ENCODE measurements around the gene APEX1.
"Not testable (repeated sequence)": the region's sequence is repeated elsewhere in the genome, so short reads cannot be mapped to it uniquely, and the experiment has no call there.

APEX1 gene

DNA sequence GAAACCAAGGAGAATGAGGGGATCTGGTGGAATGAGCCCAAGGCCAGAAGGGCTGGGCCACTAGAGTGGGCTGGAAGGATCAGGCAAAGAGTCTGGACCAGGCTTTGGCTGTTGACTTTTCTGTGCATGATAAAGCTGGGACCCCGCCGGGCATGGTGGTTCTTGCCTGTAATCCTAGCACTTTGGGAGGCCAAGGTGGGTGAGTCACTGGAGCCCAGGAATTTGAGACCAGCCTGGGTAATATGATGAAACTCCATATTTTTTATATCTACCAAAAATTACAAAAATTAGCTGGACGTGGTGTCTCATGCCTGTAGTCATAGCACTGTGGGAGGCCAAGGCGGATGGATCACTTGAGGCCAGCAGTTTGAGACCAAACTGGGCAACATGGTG, 18.7 kb upstream of the APEX1 start:
- no peak for DNase-seq

DNA sequence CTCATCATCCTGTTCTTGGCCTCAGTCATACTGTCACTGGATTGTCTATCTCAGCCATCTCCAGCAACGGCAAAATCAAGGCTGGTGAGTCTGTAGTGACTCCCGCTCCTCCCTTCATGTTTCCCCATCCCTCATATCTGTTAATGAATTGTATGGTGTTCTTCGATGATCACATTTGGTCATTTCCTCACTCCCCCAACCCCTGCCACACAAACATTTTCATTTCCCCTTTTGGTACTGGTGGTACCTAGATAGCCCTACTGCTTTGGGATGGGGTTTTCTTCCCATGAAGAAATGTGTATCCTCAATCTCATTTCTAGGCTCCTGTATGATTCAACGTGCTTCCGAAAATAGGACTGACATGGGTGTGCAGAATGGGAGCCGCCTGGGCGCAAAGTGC, 16.4 kb upstream of the APEX1 start:
- no peak for DNase-seq

DNA sequence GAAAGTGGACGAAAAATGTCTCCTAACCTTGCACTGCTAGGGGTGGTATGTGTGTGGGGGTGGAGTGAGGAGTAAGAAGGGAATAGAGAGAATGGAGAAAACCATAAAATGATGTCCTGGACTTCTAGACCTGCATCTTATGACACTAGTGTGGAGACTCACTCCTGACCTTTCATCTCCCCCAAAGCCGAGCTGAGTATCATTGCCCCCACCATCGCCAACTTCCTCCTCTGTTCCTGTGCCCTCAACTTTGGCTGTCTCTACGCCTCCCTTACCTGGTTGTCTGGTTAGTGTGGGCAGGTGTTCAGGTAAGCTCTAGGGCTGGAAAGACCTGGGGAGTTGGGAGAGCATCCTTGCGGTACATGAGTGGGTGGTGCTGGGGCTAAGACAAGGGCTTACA, 14.6 kb upstream of the APEX1 start:
- no peak for DNase-seq

DNA sequence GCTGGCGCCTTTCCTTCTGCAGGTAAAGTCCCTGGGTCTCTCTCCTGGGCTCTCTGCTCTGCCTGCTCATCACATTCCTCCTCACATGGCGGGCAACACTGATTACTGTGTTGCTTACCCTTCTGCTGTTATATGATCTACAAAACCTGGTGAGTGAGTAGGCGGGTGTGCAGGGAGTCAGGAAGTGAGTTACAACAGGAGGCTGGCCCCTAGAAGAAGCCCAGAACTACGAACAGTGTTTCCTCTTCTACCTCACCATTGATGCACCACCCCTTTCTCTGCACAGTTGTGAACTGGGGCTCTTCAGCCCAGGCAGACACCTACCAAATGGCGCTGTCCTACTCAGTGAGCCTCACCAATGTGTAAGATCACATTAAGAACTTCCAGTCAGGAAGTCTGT, 14.1 kb upstream of the APEX1 start:
- no peak for DNase-seq

DNA sequence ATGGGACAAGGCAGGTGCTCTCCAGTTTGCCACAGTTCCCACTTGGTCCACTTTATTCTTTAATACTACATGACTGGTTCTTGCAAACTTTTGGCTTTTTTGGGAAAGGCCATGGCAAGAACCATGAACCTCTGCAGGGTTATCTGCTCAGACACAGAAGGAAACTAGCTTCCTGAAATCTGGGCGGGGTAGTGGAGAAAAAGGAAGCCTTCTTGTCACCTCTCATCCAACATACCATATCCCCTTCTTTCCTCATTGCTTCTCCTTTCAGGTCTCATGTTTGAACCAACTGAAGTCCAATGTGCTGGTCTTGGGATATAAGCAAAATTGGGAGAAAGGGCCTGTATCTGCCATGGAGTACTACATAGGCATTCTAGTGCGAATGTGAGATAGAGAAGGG, 13.6 kb upstream of the APEX1 start:
- no peak for DNase-seq

DNA sequence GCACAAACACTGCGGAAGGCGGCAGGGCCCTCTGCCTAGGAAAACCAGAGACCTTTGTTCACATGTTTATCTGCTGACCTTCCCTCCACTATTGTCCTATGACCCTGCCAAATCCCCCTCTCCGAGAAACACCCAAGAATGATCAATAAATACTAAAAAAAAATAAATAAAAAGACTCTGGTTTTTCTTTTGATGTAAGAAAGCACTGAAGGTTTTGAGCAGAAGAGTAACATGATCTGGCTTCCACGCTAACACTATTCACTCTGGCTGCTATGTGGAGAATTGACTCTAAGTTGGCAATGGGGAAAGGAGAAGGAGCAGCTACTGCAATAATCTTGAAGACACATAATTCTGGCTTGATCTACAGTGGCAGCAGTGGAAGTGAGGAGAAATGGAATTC, 11.4 kb upstream of the APEX1 start:
- not testable (repeated sequence) for DNase-seq

DNA sequence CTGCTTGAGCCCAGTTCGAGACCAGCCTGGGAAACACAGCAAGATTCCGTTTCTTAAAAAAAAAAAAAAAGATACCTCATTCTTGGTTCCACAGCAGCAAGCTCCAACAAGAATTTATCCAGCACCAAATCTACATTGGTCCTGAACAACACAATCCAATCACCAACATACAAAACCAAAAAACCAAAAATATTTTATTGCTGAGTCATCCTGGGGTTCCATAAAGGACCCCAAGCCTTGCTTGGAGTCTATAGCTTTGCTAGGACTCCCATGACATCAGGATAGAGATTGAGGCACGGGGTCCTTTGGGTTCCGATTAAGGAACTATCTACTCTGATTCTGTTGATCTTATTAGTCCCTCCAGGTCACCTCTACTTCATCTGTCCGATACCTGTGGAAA, 8.1 kb upstream of the APEX1 start:
- no peak for DNase-seq

DNA sequence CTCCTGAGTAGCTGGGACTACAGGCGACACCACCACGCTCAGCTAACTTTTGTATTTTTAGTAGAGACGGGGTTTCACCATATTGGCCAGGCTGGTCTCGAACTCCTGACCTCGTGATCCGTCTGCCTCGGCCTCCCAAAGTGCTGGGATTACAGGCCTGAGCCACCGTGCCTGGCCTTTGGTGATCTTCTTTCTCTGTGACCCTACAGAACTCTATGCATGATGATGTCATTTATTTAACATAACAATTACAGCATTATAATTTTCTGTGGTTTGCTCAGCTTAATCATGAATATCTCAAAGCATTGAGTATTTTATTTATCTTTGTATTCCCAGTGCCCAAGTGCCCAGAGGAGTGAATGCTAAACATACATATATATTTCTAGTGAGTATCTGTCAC, 2.2 kb upstream of the APEX1 start:
- DNase-seq, result not testable (repeated sequence)

DNA sequence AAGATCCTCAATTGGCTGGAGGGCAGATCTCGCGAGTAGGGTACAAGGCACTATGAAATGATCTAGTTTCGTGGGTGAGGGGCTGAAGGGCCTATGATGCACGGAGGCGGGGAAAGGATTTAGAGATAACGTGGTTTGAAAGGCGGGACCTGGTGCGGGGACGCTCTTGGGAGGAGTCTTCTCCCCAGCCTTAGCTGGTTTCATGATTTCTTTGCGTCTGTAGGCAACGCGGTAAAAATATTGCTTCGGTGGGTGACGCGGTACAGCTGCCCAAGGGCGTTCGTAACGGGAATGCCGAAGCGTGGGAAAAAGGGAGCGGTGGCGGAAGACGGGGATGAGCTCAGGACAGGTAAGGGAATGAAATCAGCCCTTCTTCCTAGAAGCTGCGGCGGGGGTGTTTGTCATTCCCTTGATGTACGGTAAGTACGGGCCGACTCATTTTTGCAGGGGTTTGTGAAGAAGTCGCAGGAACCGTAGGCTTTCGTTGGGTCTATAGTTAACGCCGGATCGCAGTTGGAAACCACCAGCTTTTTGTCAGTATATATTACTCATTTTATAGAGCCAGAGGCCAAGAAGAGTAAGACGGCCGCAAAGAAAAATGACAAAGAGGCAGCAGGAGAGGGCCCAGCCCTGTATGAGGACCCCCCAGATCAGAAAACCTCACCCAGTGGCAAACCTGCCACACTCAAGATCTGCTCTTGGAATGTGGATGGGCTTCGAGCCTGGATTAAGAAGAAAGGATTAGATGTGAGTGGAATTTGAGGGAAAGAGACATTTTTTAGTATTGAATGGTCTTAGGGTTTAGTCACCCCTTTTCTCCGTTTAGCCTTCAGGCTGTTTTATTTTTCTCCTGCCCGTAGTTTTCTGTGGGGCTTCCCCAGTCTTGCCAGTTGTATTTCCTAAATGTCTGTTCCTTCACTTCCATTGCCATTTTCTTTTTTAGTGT, 602 bp downstream of the APEX1 start:
- no peak for DNase-seq

DNA sequence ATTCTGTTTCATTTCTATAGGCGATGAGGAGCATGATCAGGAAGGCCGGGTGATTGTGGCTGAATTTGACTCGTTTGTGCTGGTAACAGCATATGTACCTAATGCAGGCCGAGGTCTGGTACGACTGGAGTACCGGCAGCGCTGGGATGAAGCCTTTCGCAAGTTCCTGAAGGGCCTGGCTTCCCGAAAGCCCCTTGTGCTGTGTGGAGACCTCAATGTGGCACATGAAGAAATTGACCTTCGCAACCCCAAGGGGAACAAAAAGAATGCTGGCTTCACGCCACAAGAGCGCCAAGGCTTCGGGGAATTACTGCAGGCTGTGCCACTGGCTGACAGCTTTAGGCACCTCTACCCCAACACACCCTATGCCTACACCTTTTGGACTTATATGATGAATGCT, 1.9 kb downstream of the APEX1 start:
- no peak for DNase-seq

DNA sequence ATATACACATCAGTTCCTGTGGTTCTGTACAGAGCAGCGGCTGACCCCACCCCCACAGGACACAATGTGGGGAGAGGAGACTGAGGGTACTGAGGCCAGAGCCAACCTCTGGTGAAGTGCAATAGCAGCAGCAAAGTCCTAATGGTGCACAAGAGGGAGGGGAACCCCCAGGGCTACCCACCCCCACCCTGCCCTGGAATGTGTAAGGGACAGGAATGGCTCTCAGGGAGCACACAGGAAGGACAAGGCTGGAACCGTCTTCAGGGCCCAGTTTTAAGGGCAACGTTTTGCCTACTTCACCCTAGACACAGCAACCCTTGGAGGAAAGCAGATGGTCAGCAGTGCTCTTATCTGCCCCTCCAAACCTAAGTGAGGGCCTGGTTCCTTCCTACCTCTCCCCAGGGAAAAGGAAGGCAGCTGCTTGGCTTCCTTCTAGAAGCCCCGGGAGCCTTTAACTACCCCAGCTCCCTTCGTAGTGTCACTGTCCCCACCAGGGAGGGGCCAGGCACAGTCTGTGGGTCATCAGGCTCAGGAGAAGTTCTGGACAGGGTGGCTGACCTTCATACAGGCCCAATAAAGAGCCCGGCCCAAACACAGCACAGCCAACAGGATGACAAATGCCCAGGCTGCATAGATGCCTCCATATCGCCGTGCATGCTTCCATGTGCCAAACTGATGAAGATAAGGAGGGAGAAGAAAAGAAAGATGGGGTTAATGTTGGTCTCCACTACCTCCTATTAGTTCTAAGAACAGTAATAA, 3.2 kb downstream of the APEX1 start:
- DNase-seq, result no peak

DNA sequence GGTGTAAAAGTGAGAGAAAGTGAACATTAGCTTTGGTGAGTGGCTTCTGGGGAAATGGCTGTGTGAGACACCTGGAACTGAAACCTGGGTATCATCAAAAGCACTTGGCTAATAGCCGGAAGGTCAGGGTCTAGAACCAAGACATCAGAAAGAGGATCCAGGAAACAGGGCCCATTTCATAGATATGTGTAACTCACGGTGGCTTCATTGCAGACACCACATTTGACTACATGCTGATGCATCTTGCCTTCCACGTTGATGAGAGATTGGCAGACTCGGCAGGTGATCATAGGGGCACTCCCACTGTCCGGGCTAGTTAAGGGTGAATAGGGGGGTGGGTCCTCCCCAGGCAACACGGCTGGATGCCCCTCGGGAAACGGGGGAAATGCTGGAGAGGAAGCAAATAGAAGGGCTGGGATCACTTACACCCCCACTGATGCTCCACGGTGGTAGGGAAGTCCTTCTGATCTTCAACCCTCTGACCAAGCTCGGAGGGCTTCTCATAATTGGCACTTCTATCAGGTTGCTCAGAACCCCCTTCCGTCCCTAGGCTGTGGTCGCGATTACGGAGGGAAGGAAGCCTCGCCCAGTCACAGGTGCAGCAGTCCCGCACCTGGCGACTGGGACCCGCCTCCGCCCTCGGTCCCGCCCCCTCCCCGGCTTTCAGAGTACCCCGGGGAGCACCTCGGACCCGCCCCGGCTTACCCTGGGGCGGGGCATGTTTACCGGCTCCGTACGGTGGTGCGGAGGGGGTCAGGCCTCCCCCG, 5.6 kb downstream of the APEX1 start:
- peak in 1 of 2 experiments; percentile 36 for DNase-seq

DNA sequence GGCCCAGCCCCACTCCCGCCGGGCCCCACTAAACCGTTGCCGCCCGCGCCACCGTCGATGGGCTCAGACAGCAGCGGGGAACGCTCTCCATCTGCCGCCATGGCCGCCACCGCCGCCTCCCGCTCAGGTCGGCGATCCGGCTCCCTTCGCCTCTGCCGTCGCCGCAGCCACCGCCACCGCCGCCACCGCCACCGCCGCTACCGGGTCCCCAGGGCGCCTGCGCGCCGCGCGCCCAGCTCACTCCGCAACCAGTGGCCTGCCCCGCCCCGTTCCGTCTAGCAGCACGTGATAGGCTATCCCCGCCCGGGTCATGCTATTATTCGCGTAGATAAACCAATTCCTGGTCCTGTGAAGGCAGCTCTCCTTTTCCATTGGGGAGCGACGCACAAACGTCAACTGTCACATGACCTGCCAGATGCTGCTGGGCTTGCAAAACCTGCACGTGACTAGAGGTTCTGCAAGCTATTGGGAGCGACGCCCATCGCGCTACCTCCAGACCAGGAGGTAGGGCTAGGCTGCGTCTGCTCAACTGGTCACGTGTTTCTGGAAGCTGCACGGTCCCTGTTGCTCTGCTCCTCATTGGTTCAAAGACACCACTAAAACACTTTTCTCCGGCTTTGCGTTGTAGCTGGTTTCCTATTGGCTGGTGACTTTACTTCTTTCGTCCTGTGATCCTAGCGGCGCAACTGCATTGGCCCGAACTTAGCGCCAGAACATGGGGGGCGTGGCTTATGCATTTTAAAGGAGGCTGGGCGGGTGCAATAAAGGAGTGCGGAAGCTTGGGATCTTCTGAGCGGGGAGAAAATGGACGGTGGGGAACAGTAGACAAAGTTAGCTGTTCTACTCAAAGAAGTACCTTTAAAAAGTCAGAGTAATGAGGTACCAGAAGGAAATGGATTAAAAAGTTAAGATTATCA, 6.5 kb downstream of the APEX1 start, which contains the start of gene PIP4P1:
TSS of gene PIP4P1 (minus strand) at position 210 of the 917 bp plus-strand sequence. CDS start at position 101, 109 bp downstream.
- peak; percentile 99 for DNase-seq

DNA sequence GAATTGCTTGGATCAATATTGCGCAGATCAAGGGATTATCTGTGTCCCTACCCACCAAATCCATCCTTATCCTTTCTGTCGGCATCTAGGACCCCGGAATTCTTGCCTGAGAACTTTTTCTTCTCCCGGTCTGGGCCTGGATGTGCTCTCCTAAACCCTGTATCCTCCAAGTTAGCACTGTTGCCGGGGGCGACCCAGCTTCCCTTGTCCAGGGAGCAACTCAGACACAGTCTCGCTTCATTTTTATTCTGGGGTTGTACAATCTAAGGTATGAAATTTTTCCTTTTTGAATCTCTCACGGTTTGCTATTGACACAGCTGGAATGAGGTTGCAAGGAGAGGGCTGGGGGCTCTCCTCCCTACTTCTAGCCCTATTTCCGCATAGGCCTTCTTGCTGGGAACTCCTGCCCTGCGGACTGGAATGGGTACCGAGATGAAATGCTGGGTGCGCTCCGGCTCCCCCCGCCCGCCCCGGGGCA, 13.8 kb downstream of the APEX1 start:
- DNase-seq, result no peak

DNA sequence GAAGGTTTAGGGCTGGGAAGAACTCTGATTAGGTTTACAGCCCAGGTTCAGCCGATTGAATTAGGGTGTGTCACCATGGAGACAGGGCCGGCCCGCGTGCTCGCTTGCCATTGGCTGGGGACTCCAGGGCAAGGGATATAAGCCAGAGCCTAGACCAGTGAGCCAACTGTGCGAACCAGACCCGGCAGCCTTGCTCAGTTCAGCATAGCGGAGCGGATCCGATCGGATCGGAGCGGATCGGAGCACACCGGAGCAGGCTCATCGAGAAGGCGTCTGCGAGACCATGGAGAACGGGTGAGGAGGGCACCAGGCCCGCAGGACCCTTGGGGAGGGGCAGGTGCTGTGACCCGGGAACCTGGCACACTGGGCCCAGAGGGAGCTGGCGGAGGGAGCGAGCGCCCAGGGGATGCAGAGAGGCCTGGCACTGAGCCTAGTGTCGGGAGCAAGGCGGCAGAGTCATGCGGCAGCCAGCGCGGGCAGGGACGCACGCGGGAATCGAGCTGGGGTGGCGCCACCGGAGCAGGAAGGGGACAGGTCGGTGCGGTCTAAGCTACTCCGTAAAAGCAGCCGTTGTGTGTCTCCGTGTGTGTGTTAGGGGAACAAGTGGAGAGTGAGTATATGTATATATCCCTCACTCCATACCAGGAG, 14.3 kb downstream of the APEX1 start, which contains the start of gene PNP:
TSS of gene PNP (plus strand) at position 165 of the 648 bp plus-strand sequence. CDS start at position 284, 119 bp downstream.
- peak; percentile 80 to 86 for DNase-seq

DNA sequence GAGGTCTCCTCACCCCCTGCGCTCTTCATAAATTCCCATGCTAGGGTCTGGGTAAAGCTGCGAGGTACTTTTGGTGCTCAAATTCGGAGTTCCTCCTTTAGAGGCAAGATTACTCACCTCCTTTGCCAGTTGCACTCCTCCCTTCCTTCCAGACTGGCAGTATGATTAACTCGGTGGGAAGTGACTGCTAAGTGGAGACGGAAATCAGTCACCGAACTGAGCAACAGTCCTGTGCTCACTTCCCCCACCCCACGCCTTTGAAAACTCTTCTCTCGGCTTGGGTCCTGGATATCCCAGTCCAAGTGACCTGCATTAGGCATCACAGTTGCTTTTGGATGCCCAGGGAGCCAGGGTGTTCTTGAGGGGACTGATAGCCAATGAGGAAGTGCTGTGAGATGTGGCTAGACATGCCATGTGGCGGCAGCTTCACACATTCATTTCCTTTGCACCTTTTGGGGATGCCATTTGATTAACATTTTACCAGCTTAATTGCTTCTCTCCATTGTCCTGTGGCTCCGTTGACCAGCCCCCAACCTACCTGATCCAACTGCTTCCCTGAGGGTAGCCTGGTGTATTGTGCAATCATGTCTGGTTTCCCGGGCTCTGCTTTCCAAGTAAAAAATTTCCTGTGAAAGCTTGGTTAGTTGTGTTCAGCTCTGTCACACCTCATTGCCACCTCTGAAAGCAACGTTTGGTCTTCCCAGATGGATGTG, 15.0 kb downstream of the APEX1 start:
- DNase-seq, result no peak

DNA sequence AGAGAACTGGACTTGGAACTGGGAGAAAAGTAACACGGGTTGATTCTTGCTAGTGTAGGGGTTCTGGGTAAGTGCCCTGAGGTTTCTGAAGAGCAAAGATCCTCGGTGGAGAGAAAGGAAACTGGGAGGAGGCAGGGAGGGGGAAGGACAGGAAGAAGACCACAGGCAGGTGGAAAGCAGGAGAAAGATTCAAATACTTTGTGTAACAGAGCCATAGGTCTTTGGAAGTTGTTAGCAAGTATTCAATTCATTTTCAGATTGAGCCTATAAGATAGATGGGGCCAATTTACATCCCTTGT, 15.5 kb downstream of the APEX1 start:
- no peak for DNase-seq

DNA sequence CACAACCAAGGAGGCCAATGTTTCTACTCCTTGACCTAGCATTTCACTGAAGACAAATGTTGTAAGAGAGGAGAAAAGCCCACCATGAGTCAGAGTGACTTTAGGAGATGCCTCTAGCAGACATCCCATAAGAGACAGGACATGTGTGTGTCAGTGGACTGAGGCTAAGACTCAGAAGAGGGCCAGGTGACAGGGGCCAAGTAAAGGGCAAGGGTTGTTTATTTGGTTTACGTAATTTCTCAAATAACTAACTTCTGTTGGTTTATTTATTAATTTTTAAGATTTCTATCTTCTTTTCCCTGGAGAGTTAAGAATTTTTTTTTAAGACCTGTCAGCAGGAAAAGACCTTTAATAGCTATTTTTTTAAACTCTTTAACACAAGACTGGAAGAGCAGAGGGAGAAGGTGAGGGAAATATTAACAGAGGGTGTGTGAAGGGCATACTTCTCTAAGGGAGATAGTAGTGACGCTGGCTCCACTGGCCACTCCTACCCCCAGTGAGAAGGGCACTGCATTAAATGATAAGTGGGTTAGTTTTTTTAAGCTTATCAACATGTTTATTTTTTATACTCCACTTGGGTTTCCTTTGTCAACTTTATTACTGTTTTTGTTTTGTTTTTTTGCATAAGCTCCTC, 17.6 kb downstream of the APEX1 start:
- DNase-seq, result no peak

DNA sequence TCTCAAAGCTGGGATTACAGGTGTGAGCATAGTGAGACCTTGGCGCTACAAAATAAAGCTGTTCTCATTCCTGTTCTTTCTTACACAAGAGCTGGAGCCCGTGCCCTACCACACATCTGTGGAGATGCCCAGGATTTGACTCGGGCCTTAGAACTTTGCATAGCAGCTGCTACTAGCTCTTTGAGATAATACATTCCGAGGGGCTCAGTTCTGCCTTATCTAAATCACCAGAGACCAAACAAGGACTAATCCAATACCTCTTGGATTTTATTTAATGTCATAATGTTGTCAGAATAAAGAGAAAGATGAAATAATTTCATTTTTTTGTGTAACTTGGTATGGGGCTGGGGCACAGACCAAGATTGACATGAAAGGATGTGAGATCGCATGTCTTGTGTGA, 21.8 kb downstream of the APEX1 start:
- no peak for DNase-seq

DNA sequence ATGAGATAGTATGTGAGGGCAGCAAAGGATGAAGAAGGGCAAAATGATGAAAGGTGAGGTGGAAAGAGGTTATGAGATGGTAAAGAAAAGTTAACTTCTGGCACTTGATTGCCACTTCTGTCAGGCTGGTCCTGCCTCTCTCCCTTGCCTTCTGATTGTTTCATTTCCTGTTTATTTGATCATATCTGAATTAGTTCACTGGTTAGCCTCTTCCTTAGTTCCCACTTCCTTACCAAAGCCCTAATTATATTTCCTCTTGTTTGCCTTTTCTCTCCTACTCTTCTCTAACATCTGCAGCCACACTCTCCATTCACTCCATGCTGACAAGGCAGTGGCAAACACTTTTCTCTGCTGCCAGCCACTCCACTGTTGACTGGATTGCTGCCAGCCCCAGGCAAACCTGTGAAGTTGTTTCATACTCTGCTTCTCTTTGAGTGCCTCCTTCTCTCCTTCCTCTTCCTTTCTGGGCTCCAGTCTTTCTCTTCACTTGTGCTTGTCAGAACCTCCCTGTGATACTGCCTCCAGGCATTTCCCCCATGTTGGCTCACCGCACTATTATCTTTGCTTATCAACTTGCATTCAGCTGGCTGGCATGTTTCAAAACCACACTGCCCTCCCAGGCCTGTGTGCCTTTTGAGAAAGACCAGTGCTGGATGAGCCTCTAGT, 22.3 kb downstream of the APEX1 start:
- DNase-seq, result no peak

Data from NCI-H1930 (cell line).